22Rv1 (cell line): ENCODE results near the gene CRYGA.

Experiments
- H3K27ac ChIP-seq: fragments of 450-650 bp; 2 replicates; pipeline ENCODE4 v1.5.1; 2017
- ZFX ChIP-seq: fragments of 450-650 bp; IDR thresholded peaks from 2 replicates; pipeline ENCODE4 v1.6.1; 2017; ENCODE audit warnings: antibody characterized with exemption, borderline replicate concordance
- TF ChIP-seq, protein P1 (sequence below): fragments of 450-650 bp; IDR thresholded peaks from 2 replicates; pipeline ENCODE4 v1.5.1; 2017; ENCODE audit warnings: mild to moderate bottlenecking

The CRYGA gene

DNA sequence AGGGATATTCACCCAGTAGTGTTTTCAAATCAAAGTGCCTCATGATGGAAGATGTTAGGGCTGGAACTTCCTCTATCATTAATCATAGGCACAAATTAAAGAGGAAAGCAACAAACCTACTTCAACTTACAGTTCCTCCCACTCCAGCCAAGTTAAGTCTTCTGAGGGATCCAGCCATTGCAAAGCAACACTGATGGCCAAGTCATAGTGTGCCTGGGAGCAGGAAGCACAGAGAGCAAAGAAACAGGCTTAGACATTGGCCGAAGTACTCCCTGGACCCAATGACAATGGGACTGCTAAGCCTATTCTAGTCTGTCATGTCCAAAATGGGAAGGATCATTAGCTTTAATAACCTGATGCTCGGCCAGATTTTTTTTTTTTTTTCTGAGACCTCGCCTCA is 19.4 kb upstream of the CRYGA start:
- TF ChIP-seq, protein P1, sequence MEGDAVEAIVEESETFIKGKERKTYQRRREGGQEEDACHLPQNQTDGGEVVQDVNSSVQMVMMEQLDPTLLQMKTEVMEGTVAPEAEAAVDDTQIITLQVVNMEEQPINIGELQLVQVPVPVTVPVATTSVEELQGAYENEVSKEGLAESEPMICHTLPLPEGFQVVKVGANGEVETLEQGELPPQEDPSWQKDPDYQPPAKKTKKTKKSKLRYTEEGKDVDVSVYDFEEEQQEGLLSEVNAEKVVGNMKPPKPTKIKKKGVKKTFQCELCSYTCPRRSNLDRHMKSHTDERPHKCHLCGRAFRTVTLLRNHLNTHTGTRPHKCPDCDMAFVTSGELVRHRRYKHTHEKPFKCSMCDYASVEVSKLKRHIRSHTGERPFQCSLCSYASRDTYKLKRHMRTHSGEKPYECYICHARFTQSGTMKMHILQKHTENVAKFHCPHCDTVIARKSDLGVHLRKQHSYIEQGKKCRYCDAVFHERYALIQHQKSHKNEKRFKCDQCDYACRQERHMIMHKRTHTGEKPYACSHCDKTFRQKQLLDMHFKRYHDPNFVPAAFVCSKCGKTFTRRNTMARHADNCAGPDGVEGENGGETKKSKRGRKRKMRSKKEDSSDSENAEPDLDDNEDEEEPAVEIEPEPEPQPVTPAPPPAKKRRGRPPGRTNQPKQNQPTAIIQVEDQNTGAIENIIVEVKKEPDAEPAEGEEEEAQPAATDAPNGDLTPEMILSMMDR = no peak
- TF ChIP-seq ZFX = no peak
- no peak overlapping the region for H3K27ac ChIP-seq

DNA sequence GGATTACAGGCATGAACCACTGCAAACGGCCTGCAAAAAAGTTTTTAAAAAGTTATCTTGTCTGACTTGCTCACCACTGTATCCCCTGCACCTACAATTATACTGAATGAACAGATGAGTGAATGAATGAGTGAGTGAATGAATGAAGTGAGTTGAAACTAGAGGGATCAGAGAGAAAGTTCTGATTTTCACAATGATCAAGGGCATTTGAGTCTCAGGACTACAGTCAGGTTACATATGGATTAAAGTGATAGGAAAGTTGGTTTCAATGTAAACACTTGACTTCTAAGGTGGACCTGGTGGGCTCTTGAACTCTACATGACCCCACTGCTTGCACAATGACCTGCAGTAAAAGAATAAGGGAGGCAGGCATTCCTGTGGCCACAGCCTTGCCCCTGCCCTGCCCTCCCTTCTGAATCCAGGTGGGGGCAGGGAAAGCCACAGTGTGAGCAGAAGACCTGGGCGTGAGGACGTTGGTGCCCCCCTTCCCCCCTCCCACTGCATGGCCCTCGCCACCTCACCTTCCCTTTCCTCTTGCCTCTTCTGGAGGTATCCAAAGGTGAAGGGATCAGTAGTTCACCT is 15.7 kb upstream of the CRYGA start:
- H3K27ac ChIP-seq = no peak overlapping the region
- TF ChIP-seq, protein P1 = no peak
- TF ChIP-seq ZFX = no peak

DNA sequence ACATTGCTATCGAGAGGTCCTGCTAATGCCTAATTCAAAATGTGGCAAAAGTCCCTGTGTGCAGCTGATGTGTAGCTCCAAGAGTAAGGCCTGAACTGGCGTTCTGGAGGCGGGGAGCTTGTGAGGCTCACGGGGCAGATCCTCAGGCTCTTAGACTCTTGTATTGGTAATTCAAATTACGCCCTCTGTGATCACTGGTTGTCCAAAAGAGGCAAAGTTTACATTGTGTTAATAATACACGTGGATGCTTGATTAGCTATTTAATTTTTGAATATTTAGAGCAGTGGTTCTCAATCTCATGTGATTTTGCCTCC is 12.4 kb upstream of the CRYGA start:
- no peak overlapping the region for H3K27ac ChIP-seq
- TF ChIP-seq, protein P1 = no peak
- no peak for TF ChIP-seq ZFX

DNA sequence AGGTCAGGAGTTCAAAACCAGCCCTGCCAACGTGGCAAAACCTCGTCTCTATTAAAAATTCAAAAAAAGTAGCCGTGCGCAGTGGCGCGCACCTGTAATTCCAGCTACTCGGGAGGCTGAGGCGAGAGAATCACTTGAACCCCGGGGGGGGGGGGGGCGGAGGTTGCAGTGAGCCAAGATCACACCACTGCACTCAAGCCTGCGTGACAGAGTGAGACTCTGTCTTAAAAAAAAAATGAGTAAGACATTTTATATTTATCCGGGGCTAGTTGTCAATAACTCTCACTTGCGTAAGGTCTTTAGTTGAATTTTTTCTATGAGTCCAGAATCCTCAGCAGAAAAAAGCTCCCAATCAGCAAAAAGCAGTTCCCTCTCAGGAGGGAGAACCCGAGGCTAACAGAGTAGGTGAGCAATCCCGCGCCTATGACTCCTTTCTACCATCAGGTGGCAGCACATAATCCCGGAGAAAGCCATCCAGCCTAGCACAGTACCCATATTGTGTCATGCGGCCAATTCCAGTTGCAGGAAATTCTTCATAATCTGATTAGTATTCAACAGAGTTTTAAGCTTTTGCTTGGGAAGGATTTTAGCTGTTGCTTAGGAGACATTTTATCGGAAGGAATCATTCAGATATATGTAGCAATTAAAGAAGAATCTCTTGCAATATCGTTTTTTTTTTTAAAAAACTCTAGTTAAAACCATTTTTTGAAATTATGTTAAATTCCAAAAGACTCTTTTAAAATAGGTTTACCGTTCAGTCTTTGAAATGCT is 11.9 kb upstream of the CRYGA start:
- H3K27ac ChIP-seq = no peak overlapping the region
- no peak for TF ChIP-seq ZFX
- TF ChIP-seq, protein P1 = peak; percentile 93

DNA sequence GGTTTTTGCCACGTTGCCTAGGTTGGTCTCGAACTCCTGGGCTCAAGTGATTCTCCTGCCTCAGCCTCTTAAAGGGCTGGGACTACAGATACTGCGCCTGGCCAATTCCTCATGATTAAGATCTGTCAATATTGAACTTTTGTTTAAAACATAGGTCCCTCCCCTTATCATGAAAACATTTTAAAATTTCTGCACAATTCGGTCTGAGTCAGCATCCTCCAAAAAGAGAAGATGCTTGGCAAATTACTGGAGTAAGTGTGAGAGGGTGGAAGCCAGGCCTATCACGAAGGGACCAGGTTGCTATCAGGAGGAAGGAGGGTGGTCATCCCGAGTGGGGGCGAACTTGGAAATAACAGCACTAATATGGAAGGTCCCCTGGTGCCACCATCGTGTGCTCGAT is 10.8 kb upstream of the CRYGA start:
- H3K27ac ChIP-seq = no peak overlapping the region
- TF ChIP-seq, protein P1 = no peak
- TF ChIP-seq ZFX = no peak

DNA sequence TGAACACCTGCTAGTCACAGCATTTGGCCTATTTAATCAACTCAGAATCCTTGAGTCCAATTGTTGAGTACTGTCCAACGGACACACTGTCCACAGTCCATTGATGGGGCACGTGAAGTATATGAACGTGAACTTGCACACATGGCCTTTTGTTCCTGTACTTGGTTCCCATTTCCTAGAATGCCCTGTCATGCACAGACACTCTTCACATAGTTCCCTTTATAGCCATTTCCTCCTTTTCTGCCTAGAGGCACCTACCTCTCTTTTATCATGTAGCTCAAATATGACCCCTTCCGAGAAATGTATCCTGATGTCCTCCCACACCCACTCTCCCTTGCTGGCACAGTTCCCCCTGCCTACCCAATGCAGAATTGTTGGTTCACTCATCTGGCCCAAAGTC is 8.7 kb upstream of the CRYGA start:
- H3K27ac ChIP-seq = no peak overlapping the region
- TF ChIP-seq ZFX = no peak
- TF ChIP-seq, protein P1 = no peak

DNA sequence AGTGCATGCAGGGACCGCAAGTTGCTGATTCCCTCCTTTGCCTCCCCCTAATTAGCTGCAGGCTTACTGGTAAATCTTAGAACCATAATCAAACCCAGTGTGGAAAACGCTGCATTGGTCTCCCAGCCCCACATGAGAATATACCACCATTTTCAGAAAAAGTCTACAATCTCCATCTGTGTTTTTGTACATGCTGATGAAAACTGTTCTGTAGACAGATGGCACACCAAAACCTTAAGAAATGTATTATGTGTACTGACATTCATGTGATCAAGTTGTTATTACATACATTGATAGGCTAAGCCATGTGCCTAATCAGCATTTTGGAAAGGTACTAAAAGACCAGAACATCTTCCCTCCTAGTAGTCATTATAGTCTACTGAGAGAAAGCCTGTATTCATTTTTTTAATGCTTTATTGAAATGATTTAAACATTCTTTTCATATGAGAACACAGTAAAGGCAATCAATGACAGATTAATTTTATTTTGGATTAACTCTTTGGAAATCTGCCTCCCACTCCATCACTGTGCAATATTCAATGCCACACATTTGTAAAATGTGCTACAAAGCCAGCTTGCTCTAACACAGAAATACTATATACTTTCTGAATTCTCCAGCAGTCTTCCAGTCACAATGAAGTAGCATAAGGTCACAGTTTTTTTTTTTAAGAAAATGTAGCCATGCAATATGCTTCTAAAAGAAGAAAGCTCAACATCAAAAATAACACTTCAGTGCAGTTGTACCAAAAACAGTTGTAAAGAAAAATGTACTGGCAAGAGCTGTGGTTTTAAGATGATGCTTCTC is 1.8 kb upstream of the CRYGA start:
- no peak overlapping the region for H3K27ac ChIP-seq

More for the DNA sequence above, 1.8 kb upstream of the CRYGA start:
- TF ChIP-seq, protein P1 = no peak
- no peak for TF ChIP-seq ZFX
